HepG2 (cell line): Measurements from ENCODE around the gene USP32. TPM values are rescaled to one million over a fixed set of nuclear protein-coding genes. Genes with fewer than 3 reads are reported as not detected.

Experiments used
- DRAP1 ChIP-seq: IDR thresholded peaks from 2 replicates; pipeline ENCODE4 v1.6.1; 2016; ENCODE audit warnings: missing genetic modification reagents, missing compliant biosample characterization
- FOXP1 ChIP-seq, 2 experiments: fragments of 450-650 bp in 1 of 2; IDR thresholded peaks; 2 replicates each; pipeline ENCODE4 v1.6.1; 2017 to 2018; ENCODE audit warnings: antibody characterized with exemption in 1 of 2
- GABPB1 ChIP-seq: IDR thresholded peaks from 2 replicates; pipeline ENCODE4 v1.6.1; 2016; ENCODE audit warnings: mild to moderate bottlenecking, missing genetic modification reagents, moderate library complexity, missing compliant biosample characterization
- SMAD9 ChIP-seq: sonication (generic); formaldehyde crosslinking; IDR thresholded peaks from 2 replicates; pipeline ENCODE4 v1.5.1; 2020; ENCODE audit warnings: mild to moderate bottlenecking, missing genetic modification reagents
- U2AF1 ChIP-seq: fragments of 200-400 bp; formaldehyde crosslinking; optimal IDR thresholded peaks from 2 replicates; pipeline ENCODE3; 2017; ENCODE audit warnings: mild to moderate bottlenecking, low read depth, low read length
- ZFP90 ChIP-seq: sonication (generic); formaldehyde crosslinking; IDR thresholded peaks from 2 replicates; pipeline ENCODE4 v1.8.0; 2022; ENCODE audit warnings: missing genetic modification reagents, mild to moderate bottlenecking, inconsistent platforms, borderline replicate concordance
- ZNF12 ChIP-seq: sonication (generic); formaldehyde crosslinking; IDR thresholded peaks from 2 replicates; pipeline ENCODE4 v1.5.0; 2020; ENCODE audit warnings: missing genetic modification reagents
- ZNF235 ChIP-seq: sonication (generic); formaldehyde crosslinking; IDR thresholded peaks from 2 replicates; pipeline ENCODE4 v1.8.1; 2023; ENCODE audit warnings: mild to moderate bottlenecking, missing genetic modification reagents, borderline replicate concordance
- ZNF574 ChIP-seq: sonication (generic); formaldehyde crosslinking; IDR thresholded peaks from 2 replicates; pipeline ENCODE4 v1.4.0; 2020; ENCODE audit warnings: missing genetic modification reagents
- ZNF766 ChIP-seq: sonication (generic); formaldehyde crosslinking; IDR thresholded peaks from 2 replicates; pipeline ENCODE4 v1.5.0; 2020; ENCODE audit warnings: missing genetic modification reagents, borderline replicate concordance
- ZNF781 ChIP-seq: sonication (generic); formaldehyde crosslinking; IDR thresholded peaks from 2 replicates; pipeline ENCODE4 v1.5.1; 2020; ENCODE audit warnings: borderline replicate concordance, mild to moderate bottlenecking, missing genetic modification reagents; ENCODE audit errors: not compliant biosample characterization
- ZNF788 ChIP-seq: sonication (generic); formaldehyde crosslinking; IDR thresholded peaks from 2 replicates; pipeline ENCODE4 v1.5.0; 2020; ENCODE audit warnings: mild to moderate bottlenecking, missing genetic modification reagents, borderline replicate concordance
- ZNF816 ChIP-seq: sonication (generic); formaldehyde crosslinking; IDR thresholded peaks from 2 replicates; pipeline ENCODE4 v1.8.0; 2022; ENCODE audit warnings: missing genetic modification reagents, mild to moderate bottlenecking, borderline replicate concordance
- ZSCAN20 ChIP-seq: sonication (generic); formaldehyde crosslinking; IDR thresholded peaks from 2 replicates; pipeline ENCODE4 v1.4.0; 2020; ENCODE audit warnings: missing genetic modification reagents, mild to moderate bottlenecking, borderline replicate concordance
- polyA plus RNA-seq, 8 experiments: library from polyadenylated mRNA; depleted of rRNA in 3 of 8; stranded (reverse) in 7 of 8; unstranded in 1 of 8; fragments of >200 nt; fragmentation: Illumina TruSeq in 4 of 8; extraction: Trizol in 4 of 8; gene quantifications; 2 replicates each; pipeline versions ENCODE4 v1.2.1 to v1.2.3, GENCODE V29; 2011 to 2016; ENCODE audit warnings: low read depth in 4 of 8, missing spikeins in 1 of 8, mixed read lengths in 1 of 8; ENCODE audit not compliant: insufficient read depth in 1 of 8
- total RNA-seq, 5 experiments: library from RNA; depleted of rRNA; stranded (reverse); fragments of >200 nt; fragmentation: Illumina TruSeq; extraction: Trizol; gene quantifications; 2 replicates each; pipeline ENCODE4 v1.2.3, GENCODE V29; 2016; ENCODE audit warnings: low read depth in 1 of 5
- TF ChIP-seq, protein P1 (sequence below): sonication (generic); formaldehyde crosslinking; IDR thresholded peaks from 2 replicates; pipeline ENCODE4 v1.5.0; 2020; ENCODE audit warnings: mild to moderate bottlenecking, missing genetic modification reagents
- TF ChIP-seq, protein P2 (sequence below): sonication (generic); formaldehyde crosslinking; IDR thresholded peaks from 2 replicates; pipeline ENCODE4 v1.9.0; 2022; ENCODE audit warnings: missing genetic modification reagents, mild to moderate bottlenecking, borderline replicate concordance
- TF ChIP-seq, protein P3 (sequence below): sonication (generic); formaldehyde crosslinking; IDR thresholded peaks from 2 replicates; pipeline ENCODE4 v1.4.0; 2020; ENCODE audit warnings: missing genetic modification reagents

The USP32 gene
- total and polyA plus RNA-seq, 2 of the 13 experiments (the other 11 are each of a cell fraction or from before 2014, with no cell fraction given) = 24.9 to 39.9 TPM

DNA sequence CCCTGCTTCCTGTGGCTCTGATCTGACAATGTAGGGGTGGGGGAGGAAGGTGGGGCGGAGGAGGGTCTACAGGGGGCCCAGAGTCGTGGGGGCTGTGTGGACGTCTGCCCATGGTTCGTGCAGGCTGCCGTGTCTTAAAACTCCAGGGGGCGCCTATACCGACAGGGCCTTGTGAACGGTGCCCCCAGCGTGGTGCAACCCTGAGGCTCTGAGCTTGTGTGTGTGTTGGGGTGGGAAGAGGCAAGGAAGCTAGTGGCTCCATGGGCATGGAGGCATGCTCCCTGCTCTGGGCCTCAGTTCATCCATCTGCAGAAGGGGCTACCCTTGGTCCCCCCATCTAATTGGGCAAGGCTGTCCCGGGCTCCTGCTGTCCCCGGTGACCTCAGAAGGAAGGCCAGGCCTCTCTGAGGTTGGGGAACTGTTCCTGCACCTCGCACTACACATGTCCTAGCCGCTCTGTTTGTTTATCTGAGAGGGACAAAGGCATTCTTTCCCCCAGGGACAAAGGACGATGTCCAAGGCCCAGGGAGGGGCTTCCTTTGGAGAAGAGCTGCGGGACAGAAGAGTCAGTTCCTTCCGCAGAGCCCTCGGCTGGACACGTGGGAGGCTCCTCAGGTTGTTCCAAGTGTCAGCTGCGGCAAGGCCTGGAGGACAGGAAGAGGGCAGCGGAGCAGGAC lies 228.7 kb downstream of the USP32 start (continued):
- TF ChIP-seq, protein P1, sequence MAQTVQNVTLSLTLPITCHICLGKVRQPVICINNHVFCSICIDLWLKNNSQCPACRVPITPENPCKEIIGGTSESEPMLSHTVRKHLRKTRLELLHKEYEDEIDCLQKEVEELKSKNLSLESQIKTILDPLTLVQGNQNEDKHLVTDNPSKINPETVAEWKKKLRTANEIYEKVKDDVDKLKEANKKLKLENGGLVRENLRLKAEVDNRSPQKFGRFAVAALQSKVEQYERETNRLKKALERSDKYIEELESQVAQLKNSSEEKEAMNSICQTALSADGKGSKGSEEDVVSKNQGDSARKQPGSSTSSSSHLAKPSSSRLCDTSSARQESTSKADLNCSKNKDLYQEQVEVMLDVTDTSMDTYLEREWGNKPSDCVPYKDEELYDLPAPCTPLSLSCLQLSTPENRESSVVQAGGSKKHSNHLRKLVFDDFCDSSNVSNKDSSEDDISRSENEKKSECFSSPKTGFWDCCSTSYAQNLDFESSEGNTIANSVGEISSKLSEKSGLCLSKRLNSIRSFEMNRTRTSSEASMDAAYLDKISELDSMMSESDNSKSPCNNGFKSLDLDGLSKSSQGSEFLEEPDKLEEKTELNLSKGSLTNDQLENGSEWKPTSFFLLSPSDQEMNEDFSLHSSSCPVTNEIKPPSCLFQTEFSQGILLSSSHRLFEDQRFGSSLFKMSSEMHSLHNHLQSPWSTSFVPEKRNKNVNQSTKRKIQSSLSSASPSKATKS (CRISPR knock-in tag) = no peak
- TF ChIP-seq ZNF235 (no peak), GABPB1 (CRISPR knock-in tag) (peak; percentile 25; the same call in 1 of the 2 replicates), ZNF766 (CRISPR knock-in tag) (no peak), ZFP90 (CRISPR knock-in tag) (no peak), DRAP1 (CRISPR knock-in tag) (no peak), ZSCAN20 (no peak), ZNF781 (CRISPR knock-in tag) (no peak), ZNF574 (CRISPR knock-in tag) (peak; percentile 26; the same call in 1 of the 2 replicates), ZNF816 (CRISPR knock-in tag) (no peak), U2AF1 (no peak), ZNF12 (no peak), ZNF788 (no peak), SMAD9 (CRISPR knock-in tag) (no peak), FOXP1 (IDR thresholded peaks at IDR 0.05) (no peak), FOXP1 (CRISPR knock-in tag; IDR thresholded peaks at IDR 0.05) (no peak)
- TF ChIP-seq, protein P2, sequence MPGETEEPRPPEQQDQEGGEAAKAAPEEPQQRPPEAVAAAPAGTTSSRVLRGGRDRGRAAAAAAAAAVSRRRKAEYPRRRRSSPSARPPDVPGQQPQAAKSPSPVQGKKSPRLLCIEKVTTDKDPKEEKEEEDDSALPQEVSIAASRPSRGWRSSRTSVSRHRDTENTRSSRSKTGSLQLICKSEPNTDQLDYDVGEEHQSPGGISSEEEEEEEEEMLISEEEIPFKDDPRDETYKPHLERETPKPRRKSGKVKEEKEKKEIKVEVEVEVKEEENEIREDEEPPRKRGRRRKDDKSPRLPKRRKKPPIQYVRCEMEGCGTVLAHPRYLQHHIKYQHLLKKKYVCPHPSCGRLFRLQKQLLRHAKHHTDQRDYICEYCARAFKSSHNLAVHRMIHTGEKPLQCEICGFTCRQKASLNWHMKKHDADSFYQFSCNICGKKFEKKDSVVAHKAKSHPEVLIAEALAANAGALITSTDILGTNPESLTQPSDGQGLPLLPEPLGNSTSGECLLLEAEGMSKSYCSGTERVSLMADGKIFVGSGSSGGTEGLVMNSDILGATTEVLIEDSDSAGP (CRISPR knock-in tag) = no peak
- TF ChIP-seq, protein P3, sequence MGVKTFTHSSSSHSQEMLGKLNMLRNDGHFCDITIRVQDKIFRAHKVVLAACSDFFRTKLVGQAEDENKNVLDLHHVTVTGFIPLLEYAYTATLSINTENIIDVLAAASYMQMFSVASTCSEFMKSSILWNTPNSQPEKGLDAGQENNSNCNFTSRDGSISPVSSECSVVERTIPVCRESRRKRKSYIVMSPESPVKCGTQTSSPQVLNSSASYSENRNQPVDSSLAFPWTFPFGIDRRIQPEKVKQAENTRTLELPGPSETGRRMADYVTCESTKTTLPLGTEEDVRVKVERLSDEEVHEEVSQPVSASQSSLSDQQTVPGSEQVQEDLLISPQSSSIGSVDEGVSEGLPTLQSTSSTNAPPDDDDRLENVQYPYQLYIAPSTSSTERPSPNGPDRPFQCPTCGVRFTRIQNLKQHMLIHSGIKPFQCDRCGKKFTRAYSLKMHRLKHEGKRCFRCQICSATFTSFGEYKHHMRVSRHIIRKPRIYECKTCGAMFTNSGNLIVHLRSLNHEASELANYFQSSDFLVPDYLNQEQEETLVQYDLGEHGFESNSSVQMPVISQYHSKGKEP (CRISPR knock-in tag) = no peak
